Measurements from ENCODE around the gene TGFB2. TPM values are rescaled to one million over a fixed set of nuclear protein-coding genes. Genes with fewer than 3 reads are reported as not detected.

Gene TGFB2
- total RNA-seq, 1 donor = 36.3 TPM

DNA sequence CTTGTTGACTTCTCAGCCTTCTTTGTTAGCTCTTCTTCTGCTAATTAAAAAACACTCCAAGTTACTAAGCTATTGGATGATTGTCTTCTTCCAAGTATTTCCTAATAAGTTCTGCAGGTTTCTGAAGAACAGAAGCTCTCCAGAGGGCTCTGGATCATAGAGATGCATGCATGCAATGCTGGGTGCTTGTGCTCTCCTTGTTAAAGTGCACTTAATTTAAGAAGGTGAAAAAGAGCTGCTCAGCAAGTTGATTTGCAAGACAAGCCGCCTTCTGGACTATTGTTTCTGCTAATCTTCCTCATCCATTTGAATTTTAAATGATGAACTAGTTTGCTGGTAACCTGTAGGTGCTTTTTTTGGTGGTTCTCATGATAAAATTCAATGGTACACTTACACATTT, 43.9 kb upstream of the TGFB2 start:
- H3K4me3 ChIP-seq (ENCODE audit: low read depth, low read length) = no peak overlapping the region
- TF ChIP-seq, protein P1, sequence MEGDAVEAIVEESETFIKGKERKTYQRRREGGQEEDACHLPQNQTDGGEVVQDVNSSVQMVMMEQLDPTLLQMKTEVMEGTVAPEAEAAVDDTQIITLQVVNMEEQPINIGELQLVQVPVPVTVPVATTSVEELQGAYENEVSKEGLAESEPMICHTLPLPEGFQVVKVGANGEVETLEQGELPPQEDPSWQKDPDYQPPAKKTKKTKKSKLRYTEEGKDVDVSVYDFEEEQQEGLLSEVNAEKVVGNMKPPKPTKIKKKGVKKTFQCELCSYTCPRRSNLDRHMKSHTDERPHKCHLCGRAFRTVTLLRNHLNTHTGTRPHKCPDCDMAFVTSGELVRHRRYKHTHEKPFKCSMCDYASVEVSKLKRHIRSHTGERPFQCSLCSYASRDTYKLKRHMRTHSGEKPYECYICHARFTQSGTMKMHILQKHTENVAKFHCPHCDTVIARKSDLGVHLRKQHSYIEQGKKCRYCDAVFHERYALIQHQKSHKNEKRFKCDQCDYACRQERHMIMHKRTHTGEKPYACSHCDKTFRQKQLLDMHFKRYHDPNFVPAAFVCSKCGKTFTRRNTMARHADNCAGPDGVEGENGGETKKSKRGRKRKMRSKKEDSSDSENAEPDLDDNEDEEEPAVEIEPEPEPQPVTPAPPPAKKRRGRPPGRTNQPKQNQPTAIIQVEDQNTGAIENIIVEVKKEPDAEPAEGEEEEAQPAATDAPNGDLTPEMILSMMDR (IDR thresholded peaks at IDR 0.05; ENCODE audit: insufficient read depth, low read depth, low read length) = no peak
- no peak for DNase-seq (ENCODE audit: low read depth)

DNA sequence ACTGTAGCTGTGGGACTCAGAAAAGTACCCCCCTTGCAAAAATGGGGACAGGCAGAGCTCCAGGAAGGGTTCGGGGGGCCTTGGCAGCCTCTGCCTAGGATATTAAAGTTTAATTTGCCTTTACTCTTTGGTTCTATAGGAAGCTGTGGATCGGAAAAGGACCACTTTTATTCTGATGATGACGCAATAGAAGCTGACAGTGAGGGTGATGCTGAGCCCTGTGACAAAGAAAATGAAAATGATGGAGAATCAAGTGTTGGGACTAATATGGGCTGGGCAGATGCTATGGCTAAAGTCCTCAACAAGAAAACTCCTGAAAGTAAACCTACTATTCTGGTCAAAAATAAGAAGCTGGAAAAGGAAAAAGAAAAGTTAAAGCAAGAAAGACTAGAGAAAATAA, 43.0 kb upstream of the TGFB2 start:
- TF ChIP-seq, protein P1 (IDR thresholded peaks at IDR 0.05; ENCODE audit: insufficient read depth, low read depth, low read length) = no peak
- no peak for DNase-seq (ENCODE audit: low read depth)
- H3K4me3 ChIP-seq (ENCODE audit: low read depth, low read length) = no peak overlapping the region

DNA sequence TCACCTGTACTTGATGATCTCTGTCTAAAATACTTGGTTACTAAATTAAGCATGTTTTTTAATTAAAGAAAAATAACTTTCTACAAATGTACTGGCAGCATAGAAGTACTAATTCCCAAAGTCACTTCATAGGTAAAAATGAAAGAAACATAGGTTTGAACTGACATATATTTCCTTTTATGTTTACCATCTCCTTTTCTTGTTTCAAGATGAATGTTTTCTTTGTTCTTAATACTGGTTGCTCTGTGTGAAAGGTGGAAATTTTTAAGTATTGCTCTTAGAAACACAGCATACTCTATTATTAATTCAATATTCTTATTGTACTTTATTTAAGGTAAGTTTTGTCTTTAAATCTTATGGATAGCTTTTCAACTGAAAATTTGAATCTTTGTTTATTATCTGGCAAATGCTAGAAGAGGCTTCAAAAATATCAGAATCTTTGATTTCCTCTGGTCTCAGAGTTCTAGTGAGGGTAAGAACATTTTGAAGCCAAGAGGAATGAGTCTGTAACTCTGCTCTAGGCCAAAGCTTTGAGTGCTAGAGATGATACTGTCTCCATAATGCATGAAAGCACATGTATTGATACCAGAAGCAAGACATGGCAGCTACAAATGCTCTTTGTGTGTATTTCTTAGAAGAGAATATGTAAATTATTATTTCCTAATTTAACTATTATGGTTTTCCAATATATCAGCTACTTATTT, 41.8 kb upstream of the TGFB2 start:
- TF ChIP-seq, protein P1 (IDR thresholded peaks at IDR 0.05; ENCODE audit: insufficient read depth, low read depth, low read length) = no peak
- no peak overlapping the region for H3K4me3 ChIP-seq (ENCODE audit: low read depth, low read length)
- no peak for DNase-seq (ENCODE audit: low read depth)

DNA sequence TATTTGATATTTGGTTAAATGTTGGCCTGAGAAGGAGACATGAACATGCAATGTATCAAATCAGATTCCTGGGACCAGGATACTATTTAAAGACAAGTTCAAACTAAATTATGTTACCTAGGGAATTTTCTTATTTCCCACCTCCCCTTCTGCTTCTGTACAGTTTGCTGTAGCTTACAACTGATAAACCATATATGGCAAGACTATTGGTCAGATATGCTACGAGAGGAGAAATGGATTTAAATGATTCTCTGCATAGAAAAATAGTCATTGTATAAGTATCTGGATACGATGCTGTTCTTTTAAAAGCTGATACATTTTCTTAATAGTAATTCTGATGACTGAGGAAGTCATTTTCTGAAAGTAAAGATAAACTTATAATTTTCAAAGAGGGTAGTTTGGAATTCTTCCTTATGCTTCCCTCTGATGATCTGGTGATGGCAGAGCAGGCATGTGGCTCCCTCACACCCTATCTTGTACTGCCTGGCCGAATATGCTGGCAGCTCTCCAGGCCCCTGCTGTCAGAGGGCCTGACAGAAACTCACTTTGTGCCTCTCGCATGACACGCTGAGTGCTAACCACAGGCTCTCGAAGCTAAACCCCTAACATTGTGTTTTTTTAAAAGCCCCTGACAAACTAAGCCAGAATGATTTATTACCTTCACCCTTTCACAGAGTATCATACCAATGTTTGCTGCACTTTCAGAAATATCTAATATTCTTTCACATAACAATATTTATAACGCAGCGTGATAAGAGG, 40.7 kb upstream of the TGFB2 start:
- TF ChIP-seq, protein P1 (IDR thresholded peaks at IDR 0.05; ENCODE audit: insufficient read depth, low read depth, low read length) = no peak
- H3K4me3 ChIP-seq (ENCODE audit: low read depth, low read length) = no peak overlapping the region
- peak; percentile 47 for DNase-seq (ENCODE audit: low read depth)

DNA sequence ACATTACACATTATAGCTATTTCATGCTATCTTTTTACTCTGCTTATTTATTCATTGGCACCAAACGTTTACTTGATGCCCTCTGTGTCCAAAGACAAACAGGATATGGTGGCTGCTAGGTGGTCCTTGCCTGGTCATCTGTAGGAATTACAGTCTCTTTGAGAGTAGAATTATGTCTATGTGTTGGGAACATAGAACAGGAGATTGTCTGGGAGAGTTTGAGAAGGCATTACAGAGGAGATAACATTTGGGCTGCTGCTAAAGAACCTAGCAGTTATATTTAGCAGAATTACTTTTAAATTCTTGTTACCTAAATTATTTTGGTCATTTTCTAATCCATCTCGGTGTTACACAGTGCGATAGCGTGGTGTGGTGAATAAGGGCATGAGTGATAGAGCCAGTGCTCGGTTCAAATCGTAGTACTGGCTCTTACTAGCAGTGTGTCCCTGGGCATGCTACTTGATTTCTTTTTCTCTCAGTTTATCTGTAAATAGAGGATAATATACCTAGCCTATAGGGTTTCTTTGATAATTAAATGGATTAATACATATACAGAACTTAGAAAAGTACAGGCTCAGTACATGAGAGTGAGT, 39.6 kb upstream of the TGFB2 start:
- no peak for DNase-seq (ENCODE audit: low read depth)
- TF ChIP-seq, protein P1 (IDR thresholded peaks at IDR 0.05; ENCODE audit: insufficient read depth, low read depth, low read length) = no peak

DNA sequence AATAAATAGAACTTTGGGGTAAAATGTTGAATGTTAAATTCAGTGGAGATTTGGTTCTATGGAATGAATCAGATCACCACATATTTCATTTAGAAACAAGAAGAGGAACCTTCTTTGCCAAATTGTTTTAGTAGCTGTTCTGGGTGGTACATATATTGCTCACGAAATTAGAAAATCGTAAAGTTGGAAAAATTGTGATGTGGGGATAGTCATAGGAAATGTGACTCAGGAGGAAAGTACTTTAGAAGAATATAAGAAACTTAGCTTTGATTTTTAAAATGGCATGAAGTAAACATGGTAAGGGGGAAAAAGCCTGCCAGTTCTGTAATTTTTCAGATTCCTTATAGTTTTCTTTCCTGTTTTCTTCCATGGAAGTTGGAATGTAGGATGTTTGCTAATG, 32.6 kb upstream of the TGFB2 start:
- no peak overlapping the region for H3K4me3 ChIP-seq (ENCODE audit: low read depth, low read length)
- TF ChIP-seq, protein P1 (IDR thresholded peaks at IDR 0.05; ENCODE audit: insufficient read depth, low read depth, low read length) = no peak
- DNase-seq (ENCODE audit: low read depth) = no peak

More for the DNA sequence above, 39.6 kb upstream of the TGFB2 start:
- no peak overlapping the region for H3K4me3 ChIP-seq (ENCODE audit: low read depth, low read length)

Data from fibroblast of villous mesenchyme (primary cell).